ENCODE results near the gene B4GALT2. TPM values are rescaled to one million over a fixed set of nuclear protein-coding genes. Genes with fewer than 3 reads are reported as not detected.
A peak's percentile ranks its signal among the peaks of the same experiment; 100 is the strongest.

Gene B4GALT2
- total and polyA plus RNA-seq, 9 of the 15 experiments (the other 6 are each of a cell fraction or from before 2014, with no cell fraction given) = 1.3 to 86.8 (median 43.8) TPM

GRCh38 chr1:43994794-43995790 is 16.1 kb downstream of the B4GALT2 start (continued):
- no peak for TF ChIP-seq ZBTB11 (CRISPR knock-in tag; IDR thresholded peaks at IDR 0.05)
- no peak for TF ChIP-seq FOXP4 (CRISPR knock-in tag; IDR thresholded peaks at IDR 0.05; ENCODE audit: borderline replicate concordance)
- TF ChIP-seq NFATC3 (IDR thresholded peaks at IDR 0.05) = no peak
- TF ChIP-seq ZBTB40 (IDR thresholded peaks at IDR 0.05) = no peak
- TF ChIP-seq ZBTB40 (CRISPR knock-in tag; IDR thresholded peaks at IDR 0.05) = no peak
- no peak for TF ChIP-seq TAF1 (IDR thresholded peaks at IDR 0.05; ENCODE audit: control insufficient read depth, extremely low read depth, insufficient read depth, low read length, severe bottlenecking)
- no peak for TF ChIP-seq ATF1 (CRISPR knock-in tag; IDR thresholded peaks at IDR 0.05)
- TF ChIP-seq ATF1 (tag; IDR thresholded peaks at IDR 0.05) = no peak
- TF ChIP-seq ETV1 (tag; conservative IDR thresholded peaks at IDR 0.05; ENCODE audit: low read depth) = peak; percentile 31; the same call in 1 of the 2 replicates
- TF ChIP-seq SMC3 (conservative IDR thresholded peaks at IDR 0.05; ENCODE audit: insufficient read depth, low read depth, low read length) = peak; percentile 88
- no peak for TF ChIP-seq SUPT5H (IDR thresholded peaks at IDR 0.05)

Measured in K562 (cell line).